GM19025 (cell line): Measurements from ENCODE around the gene ATF5.
"Not testable (repeated sequence)": the region's sequence is repeated elsewhere in the genome, so short reads cannot be mapped to it uniquely, and the experiment has no call there.

Experiments
- ATAC-seq: cut with Tn5 transposase; IDR thresholded peaks from one replicate; pipeline ENCODE4 v1.9.1; 2021; ENCODE audit warnings: mild to moderate bottlenecking, low read depth, moderate library complexity; ENCODE audit not compliant: unreplicated experiment

The ATF5 gene

GRCh38 chr19:49940482-49940791, 11.4 kb downstream of the ATF5 start:
- no peak for ATAC-seq

GRCh38 chr19:49944567-49944966, 15.6 kb downstream of the ATF5 start:
- not testable (repeated sequence) for ATAC-seq

- ATAC-seq = no peak
These were observed 17.4 kb downstream of the ATF5 start for GRCh38 chr19:49946415-49946814.

GRCh38 chr19:49949742-49950589, 21.0 kb downstream of the ATF5 start:
- no peak for ATAC-seq

- no peak for ATAC-seq
These were observed 21.6 kb downstream of the ATF5 start for GRCh38 chr19:49950590-49950948.

GRCh38 chr19:49950956-49951526, 22.0 kb downstream of the ATF5 start:
- no peak for ATAC-seq

- ATAC-seq = no peak
These were observed 22.9 kb downstream of the ATF5 start for GRCh38 chr19:49951806-49952478.

GRCh38 chr19:49952479-49952836, 23.5 kb downstream of the ATF5 start:
- no peak for ATAC-seq

GRCh38 chr19:49952906-49953305, 23.9 kb downstream of the ATF5 start:
- no peak for ATAC-seq

- no peak for ATAC-seq
These were observed 24.4 kb downstream of the ATF5 start for GRCh38 chr19:49953416-49953815.

GRCh38 chr19:49954092-49954829, 25.3 kb downstream of the ATF5 start:
- no peak for ATAC-seq

- ATAC-seq = no peak
These were observed 25.9 kb downstream of the ATF5 start for GRCh38 chr19:49954933-49955332.

- no peak for ATAC-seq
These were observed 27.1 kb downstream of the ATF5 start for GRCh38 chr19:49956115-49956495.

GRCh38 chr19:49957262-49957915, 28.4 kb downstream of the ATF5 start:
- ATAC-seq = no peak

- not testable (repeated sequence) for ATAC-seq
These were observed 29.1 kb downstream of the ATF5 start for GRCh38 chr19:49958144-49958543.

- not testable (repeated sequence) for ATAC-seq
These were observed 29.6 kb downstream of the ATF5 start for GRCh38 chr19:49958596-49958995.

GRCh38 chr19:49959892-49960291, 30.9 kb downstream of the ATF5 start:
- not testable (repeated sequence) for ATAC-seq

GRCh38 chr19:49960980-49961379, 32.0 kb downstream of the ATF5 start, which contains the start of gene SIGLEC11:
Gene SIGLEC11 (minus strand): TSS chr19:49961172. CDS start chr19:49961081, 91 bp downstream.
- not testable (repeated sequence) for ATAC-seq

- no peak for ATAC-seq
These were observed 39.4 kb downstream of the ATF5 start for GRCh38 chr19:49968279-49968922.

GRCh38 chr19:49969355-49969754, 40.4 kb downstream of the ATF5 start:
- not testable (repeated sequence) for ATAC-seq
